Measurements from ENCODE around the gene PDE3B. TPM values are rescaled to one million over a fixed set of nuclear protein-coding genes. Genes with fewer than 3 reads are reported as not detected.
"Not testable (repeated sequence)": the region's sequence is repeated elsewhere in the genome, so short reads cannot be mapped to it uniquely, and the experiment has no call there.

Gene PDE3B
- total and polyA plus RNA-seq, 4 donors, result 2.5 to 15.1 (median 7.6) TPM

DNA sequence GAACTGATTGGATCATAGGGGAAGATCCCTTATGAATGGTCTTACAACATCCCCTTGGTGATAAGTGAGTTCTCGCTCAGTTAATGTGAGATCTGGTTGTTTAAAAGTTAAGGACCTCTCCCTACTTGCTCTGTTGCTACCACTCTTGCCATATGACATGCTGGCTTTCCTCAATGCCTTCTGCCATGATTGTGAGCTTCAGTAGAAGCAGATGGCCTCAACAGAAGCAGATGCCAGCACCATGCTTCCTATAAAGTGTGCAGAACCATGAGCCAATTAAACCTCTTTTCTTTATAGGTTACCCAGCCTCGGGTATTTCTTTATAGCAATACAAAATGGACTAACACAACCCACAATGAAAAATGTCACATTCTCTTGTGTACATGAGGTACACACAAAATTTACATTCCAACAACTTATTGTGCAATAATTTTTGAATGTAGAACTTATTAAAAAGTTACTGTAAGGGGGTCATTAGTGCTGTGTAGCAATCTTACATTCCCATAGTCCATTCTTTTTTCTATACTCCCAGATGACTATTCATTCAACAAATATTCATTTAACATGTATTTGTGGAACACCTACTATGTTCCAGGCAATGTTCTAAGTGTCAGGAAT is 238.1 kb downstream of the PDE3B start:
- DNase-seq, result no peak

DNA sequence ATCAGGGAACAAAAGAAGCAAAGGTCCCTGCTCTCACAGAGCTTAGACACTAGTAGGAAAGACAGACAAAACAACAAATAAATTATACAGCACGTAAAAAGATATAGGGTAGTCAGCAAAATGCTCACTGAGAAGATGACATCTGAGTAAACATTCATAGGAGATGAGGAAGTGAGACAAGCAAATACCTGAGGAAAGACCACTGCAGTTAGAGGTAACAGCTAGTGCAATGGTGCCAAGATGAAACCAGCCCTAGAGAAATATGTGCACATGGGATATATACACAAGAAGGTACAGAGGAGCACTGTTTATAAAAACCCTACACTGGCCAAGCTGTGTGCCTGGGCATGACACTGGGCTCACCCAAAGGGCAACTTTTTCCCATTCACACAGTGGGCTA is 238.6 kb downstream of the PDE3B start:
- Histone ChIP-seq H3K4me3 (ENCODE audit: low read length in 2 of 2) (no peak overlapping the region), H3K36me3 (ENCODE audit: control insufficient read depth in 1 of 2, insufficient read depth in 2 of 2, low read length in 1 of 2) (peaks cover 0 to 5% of the 10 kb centered on the region in 2 donors), H3K9me3 (ENCODE audit: control insufficient read depth, low read length) (no peaks in the 10 kb centered on the region), H3K4me1 (ENCODE audit: control insufficient read depth in 1 of 2, insufficient read depth in 2 of 2, low read length in 2 of 2) (peaks cover 0 to 2% of the 10 kb centered on the region in 2 donors), H3K27ac (ENCODE audit: low read depth in 1 of 2, low read length in 2 of 2) (no peak overlapping the region), H3K27me3 (ENCODE audit: control insufficient read depth in 1 of 2, insufficient read depth in 2 of 2, low read length in 1 of 2) (no peaks in the 10 kb centered on the region)
- ATAC-seq (ENCODE audit: low FRiP score), result no peak
- WGBS, 2 donors, result 91 to 92% methylated on average over 1 of the region's 1 CpG
- no peak for DNase-seq
- intact Hi-C loops (cut with DNase I), result no loop called here

More for the DNA sequence above, 238.1 kb downstream of the PDE3B start:
- Histone ChIP-seq H3K4me1 (ENCODE audit: control insufficient read depth in 1 of 2, insufficient read depth in 2 of 2, low read length in 2 of 2) (no peaks in the 10 kb centered on the region), H3K9me3 (ENCODE audit: control insufficient read depth, low read length) (no peaks in the 10 kb centered on the region), H3K4me3 (ENCODE audit: low read length in 2 of 2) (no peak overlapping the region), H3K36me3 (ENCODE audit: control insufficient read depth in 1 of 2, insufficient read depth in 2 of 2, low read length in 1 of 2) (peaks cover 0 to 5% of the 10 kb centered on the region in 2 donors), H3K27me3 (ENCODE audit: control insufficient read depth in 1 of 2, insufficient read depth in 2 of 2, low read length in 1 of 2) (no peaks in the 10 kb centered on the region), H3K27ac (ENCODE audit: low read depth in 1 of 2, low read length in 2 of 2) (no peak overlapping the region)
- intact Hi-C loops (cut with DNase I), result no loop called here
- ATAC-seq (ENCODE audit: low FRiP score), result no peak
- WGBS, 2 donors, result 89 to 90% methylated on average over 2 of the region's 2 CpGs

DNA sequence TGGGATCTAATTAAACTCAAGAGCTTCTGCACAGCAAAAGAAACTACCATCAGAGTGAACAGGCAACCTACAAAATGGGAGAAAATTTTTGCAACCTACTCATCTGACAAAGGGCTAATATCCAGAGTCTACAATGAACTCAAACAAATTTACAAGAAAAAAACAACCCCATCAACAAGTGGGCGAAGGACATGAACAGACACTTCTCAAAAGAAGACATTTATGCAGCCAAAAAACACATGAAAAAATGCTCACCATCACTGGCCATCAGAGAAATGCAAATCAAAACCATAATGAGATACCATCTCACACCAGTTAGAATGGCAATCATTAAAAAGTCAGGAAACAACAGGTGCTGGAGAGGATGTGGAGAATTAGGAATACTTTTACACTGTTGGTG is 240.1 kb downstream of the PDE3B start:
- ATAC-seq (ENCODE audit: low FRiP score); intact Hi-C loops (cut with DNase I): not testable (repeated sequence)
- WGBS, 2 donors, result 71 to 100% methylated on average over 1 of the region's 1 CpG

DNA sequence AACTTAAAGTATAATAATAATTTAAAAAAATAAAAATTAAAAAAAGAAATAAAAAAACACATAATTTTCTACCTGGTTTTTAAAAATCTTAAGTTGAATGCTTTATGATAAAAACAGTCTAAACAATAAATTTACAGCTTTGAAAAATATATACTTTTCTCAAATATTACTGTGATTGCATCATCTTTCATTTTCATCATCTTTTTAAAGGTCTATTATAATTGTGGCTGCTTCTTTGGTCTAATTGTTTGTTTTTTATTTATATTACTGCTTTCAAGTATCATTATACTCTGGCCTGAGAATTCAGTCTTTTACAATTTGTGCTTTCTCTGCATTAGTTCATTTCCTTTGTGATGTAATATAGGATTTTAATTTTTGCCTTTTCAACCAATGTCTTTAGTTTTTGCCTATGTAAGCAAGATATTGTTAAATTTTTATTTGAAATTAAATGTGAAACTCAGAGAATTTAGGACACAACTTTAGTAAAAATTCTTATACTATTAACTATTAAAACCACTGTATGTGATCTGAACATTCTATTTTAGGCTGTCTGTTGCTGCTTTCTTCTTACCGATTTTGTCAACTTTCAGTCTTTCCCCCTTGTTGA is 241.2 kb downstream of the PDE3B start:
- Histone ChIP-seq H3K4me1 (ENCODE audit: control insufficient read depth in 1 of 2, insufficient read depth in 2 of 2, low read length in 2 of 2) (peaks cover 0 to 3% of the 10 kb centered on the region in 2 donors), H3K27me3 (ENCODE audit: control insufficient read depth in 1 of 2, insufficient read depth in 2 of 2, low read length in 1 of 2) (no peaks in the 10 kb centered on the region), H3K4me3 (ENCODE audit: low read length in 2 of 2) (no peak overlapping the region), H3K36me3 (ENCODE audit: control insufficient read depth in 1 of 2, insufficient read depth in 2 of 2, low read length in 1 of 2) (peaks cover 0 to 3% of the 10 kb centered on the region in 2 donors), H3K9me3 (ENCODE audit: control insufficient read depth, low read length) (no peaks in the 10 kb centered on the region), H3K27ac (ENCODE audit: low read depth in 1 of 2, low read length in 2 of 2) (no peak overlapping the region)
- WGBS, 2 donors, result 88 to 89% methylated on average over 1 of the region's 1 CpG
- DNase-seq (no peak), ATAC-seq (ENCODE audit: low FRiP score) (no peak)
- intact Hi-C loops (cut with DNase I), result no loop called here

More for the DNA sequence above, 240.1 kb downstream of the PDE3B start:
- not testable (repeated sequence) for H3K27ac ChIP-seq (ENCODE audit: low read depth in 1 of 2, low read length in 2 of 2); H3K4me3 ChIP-seq (ENCODE audit: low read length in 2 of 2); H3K27me3 ChIP-seq (ENCODE audit: control insufficient read depth in 1 of 2, insufficient read depth in 2 of 2, low read length in 1 of 2); H3K36me3 ChIP-seq (ENCODE audit: control insufficient read depth in 1 of 2, insufficient read depth in 2 of 2, low read length in 1 of 2); H3K9me3 ChIP-seq (ENCODE audit: control insufficient read depth, low read length); H3K4me1 ChIP-seq (ENCODE audit: control insufficient read depth in 1 of 2, insufficient read depth in 2 of 2, low read length in 2 of 2); DNase-seq

DNA sequence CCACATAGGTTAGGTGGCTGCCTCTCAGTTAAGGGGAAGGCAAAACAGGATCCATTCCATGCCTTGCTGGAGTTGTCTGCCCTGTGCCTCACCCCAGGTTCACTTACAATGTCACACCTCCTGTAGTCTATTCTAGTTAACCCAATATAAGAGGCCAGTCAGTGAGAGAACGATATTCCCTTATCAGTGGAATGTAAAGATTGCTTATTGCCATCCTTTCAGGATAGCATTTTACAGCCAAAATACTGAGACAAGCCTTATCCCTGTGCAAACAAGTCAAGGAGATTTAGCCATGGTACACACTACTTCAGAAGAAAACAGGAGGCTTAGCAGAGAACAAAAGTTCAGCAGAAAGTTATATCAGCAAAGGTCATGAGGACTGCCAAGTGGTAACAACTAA is 242.9 kb downstream of the PDE3B start:
- no peak overlapping the region for H3K4me3 ChIP-seq (ENCODE audit: low read length in 2 of 2)
- ATAC-seq (ENCODE audit: low FRiP score), result no peak
- H3K27ac ChIP-seq (ENCODE audit: low read depth in 1 of 2, low read length in 2 of 2), result no peak overlapping the region
- intact Hi-C loops (cut with DNase I), result no loop called here
- H3K36me3 ChIP-seq (ENCODE audit: control insufficient read depth in 1 of 2, insufficient read depth in 2 of 2, low read length in 1 of 2), result peaks cover 0 to 2% of the 10 kb centered on the region in 2 donors
- no peak for DNase-seq
- 4 to 11% methylated on average over 1 of the region's 1 CpG for WGBS, 2 donors
- no peaks in the 10 kb centered on the region for H3K27me3 ChIP-seq (ENCODE audit: control insufficient read depth in 1 of 2, insufficient read depth in 2 of 2, low read length in 1 of 2)
- peaks cover 0 to 3% of the 10 kb centered on the region in 2 donors for H3K4me1 ChIP-seq (ENCODE audit: control insufficient read depth in 1 of 2, insufficient read depth in 2 of 2, low read length in 2 of 2)
- no peaks in the 10 kb centered on the region for H3K9me3 ChIP-seq (ENCODE audit: control insufficient read depth, low read length)

DNA sequence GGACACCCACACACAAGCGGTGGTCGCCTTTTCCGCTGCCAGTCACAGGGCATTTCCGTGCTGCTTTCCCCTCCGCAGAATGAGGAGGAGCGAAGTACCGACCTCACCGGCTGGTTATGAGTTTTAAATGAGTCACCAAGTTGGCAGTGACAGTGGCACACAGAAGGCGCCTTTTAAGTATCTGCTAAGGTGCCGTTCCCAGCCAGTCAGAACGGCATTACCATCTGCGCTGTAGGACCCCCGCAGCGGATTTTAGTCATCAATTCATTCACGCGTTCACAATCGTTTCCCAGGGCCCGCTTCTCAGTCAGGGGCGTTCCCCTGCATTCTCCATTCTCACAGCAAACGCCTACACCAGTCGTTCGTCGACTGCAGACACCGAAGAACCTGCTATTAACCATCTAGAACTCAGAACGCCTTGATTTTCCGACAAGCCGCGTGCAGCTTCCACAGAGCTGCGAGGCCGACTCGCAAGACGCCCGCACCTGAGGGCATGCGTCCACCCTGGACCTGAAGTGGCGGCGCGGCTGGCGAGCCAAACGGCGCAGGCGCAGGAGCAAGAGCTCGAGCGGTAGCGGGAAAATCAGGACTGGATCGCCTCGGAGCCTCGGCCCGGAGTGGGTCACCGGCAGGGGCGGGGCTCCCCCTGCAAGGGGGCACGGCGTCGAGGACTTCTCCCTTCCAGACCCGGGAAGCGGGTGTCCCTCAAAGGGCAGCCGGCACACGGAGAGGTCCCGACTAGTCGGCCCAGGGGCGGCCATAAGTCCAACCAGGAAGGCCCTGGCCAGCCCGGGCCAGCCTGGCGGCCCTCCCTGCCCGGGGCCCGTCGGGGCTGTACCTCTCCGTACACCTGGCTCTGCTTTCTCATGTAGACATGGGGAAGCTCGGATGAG is 247.8 kb downstream of the PDE3B start:
- 0% methylated on average over 67 of the region's 67 CpGs for WGBS, 2 donors
- Histone ChIP-seq H3K27me3 (ENCODE audit: control insufficient read depth in 1 of 2, insufficient read depth in 2 of 2, low read length in 1 of 2) (no peaks in the 10 kb centered on the region), H3K27ac (ENCODE audit: low read depth in 1 of 2, low read length in 2 of 2) (peak overlapping the region; percentile 76 to 79), H3K9me3 (ENCODE audit: control insufficient read depth, low read length) (no peaks in the 10 kb centered on the region), H3K4me3 (ENCODE audit: low read length in 2 of 2) (peak overlapping the region; percentile 73 to 93), H3K4me1 (ENCODE audit: control insufficient read depth in 1 of 2, insufficient read depth in 2 of 2, low read length in 2 of 2) (peaks cover 0 to 3% of the 10 kb centered on the region in 2 donors), H3K36me3 (ENCODE audit: control insufficient read depth in 1 of 2, insufficient read depth in 2 of 2, low read length in 1 of 2) (no peaks in the 10 kb centered on the region)
- peak; percentile 92 to 96 for DNase-seq
- intact Hi-C loops (cut with DNase I), result loop anchor here (1.0 to 10.0 kb wide), 5 partner anchors 249 to 597 kb away; partner anchors contain the start of genes PDE3B (in 2 of the 2) and PSMA1 (in 2 of the 2)
- peak; percentile 95 for ATAC-seq (ENCODE audit: low FRiP score)

DNA sequence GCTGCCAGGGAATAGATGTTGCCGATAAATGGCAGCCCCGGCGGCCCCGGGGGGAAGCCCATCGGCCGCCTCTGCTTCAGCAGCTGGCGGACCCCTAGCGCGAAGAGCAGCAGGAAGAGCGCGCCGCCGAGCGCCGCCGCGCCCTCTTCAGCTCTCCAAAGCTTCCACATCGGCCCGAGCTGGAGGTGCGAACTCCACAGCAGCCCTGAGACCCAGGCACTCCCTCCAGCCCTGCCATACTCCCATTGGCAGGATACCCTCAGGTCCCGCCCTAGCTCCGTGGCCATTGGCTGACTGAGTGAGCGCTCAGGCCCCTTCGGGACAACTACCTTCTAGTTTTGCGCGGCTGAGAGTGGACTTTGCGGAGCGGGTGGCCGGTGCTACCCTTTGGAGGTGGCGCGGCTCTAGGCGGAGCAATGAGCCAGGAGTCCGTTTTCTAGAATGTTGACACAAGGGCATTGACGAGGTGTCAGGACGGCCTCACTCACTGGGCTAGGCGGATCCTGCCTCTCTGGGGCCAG is 248.5 kb downstream of the PDE3B start, which contains the start of gene CYP2R1:
Gene CYP2R1, minus strand, starts transcription at position 196 of the 521 bp plus-strand sequence. Its CDS starts 26 bp downstream, at position 170.
- Histone ChIP-seq H3K9me3 (ENCODE audit: control insufficient read depth, low read length) (no peaks in the 10 kb centered on the region), H3K4me1 (ENCODE audit: control insufficient read depth in 1 of 2, insufficient read depth in 2 of 2, low read length in 2 of 2) (peaks cover 0 to 2% of the 10 kb centered on the region in 2 donors), H3K36me3 (ENCODE audit: control insufficient read depth in 1 of 2, insufficient read depth in 2 of 2, low read length in 1 of 2) (no peaks in the 10 kb centered on the region), H3K27ac (ENCODE audit: low read depth in 1 of 2, low read length in 2 of 2) (peak within 1 kb of the TSS; percentile 76 to 79), H3K4me3 (ENCODE audit: low read length in 2 of 2) (peak within 1 kb of the TSS; percentile 73 to 93), H3K27me3 (ENCODE audit: control insufficient read depth in 1 of 2, insufficient read depth in 2 of 2, low read length in 1 of 2) (no peaks in the 10 kb centered on the region)
- 0 to 1% methylated on average over 36 of the region's 36 CpGs for WGBS, 2 donors
- intact Hi-C loops (cut with DNase I), result loop anchor here (5.0 to 10.0 kb wide), 4 partner anchors 250 to 597 kb away; partner anchors contain the start of genes PDE3B (in 2 of the 2) and PSMA1 (in 1 of the 2)
- ATAC-seq (ENCODE audit: low FRiP score) (peak; percentile 98), DNase-seq (peak; percentile 97)

DNA sequence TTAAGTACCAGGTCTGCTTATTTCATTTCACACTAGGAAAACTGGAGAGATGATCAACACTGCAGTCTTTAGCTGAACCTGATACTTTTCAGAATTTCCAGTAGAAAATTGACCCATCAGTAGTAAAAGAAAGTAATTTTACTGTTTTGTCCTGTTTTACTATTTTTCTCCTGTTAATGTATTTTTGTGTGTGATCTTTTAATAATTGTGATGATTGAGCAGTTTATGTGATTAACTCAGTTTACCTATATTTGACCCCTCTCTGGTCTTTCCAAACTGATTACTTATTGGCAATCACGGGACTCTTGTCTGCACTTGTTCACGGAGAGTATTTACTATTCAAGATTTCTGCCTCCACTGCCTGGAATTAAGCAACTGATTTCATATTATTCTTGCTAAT is 249.0 kb downstream of the PDE3B start:
- Histone ChIP-seq H3K27me3 (ENCODE audit: control insufficient read depth in 1 of 2, insufficient read depth in 2 of 2, low read length in 1 of 2) (no peaks in the 10 kb centered on the region), H3K36me3 (ENCODE audit: control insufficient read depth in 1 of 2, insufficient read depth in 2 of 2, low read length in 1 of 2) (no peaks in the 10 kb centered on the region), H3K9me3 (ENCODE audit: control insufficient read depth, low read length) (no peaks in the 10 kb centered on the region), H3K4me3 (ENCODE audit: low read length in 2 of 2) (peak overlapping the region in 1 of 2 donors; percentile 5), H3K27ac (ENCODE audit: low read depth in 1 of 2, low read length in 2 of 2) (no peak overlapping the region), H3K4me1 (ENCODE audit: control insufficient read depth in 1 of 2, insufficient read depth in 2 of 2, low read length in 2 of 2) (peaks cover 0 to 2% of the 10 kb centered on the region in 2 donors)
- 91 to 93% methylated on average over 2 of the region's 2 CpGs for WGBS, 2 donors
- intact Hi-C loops (cut with DNase I), result loop anchor here (5.0 to 10.0 kb wide), 4 partner anchors 250 to 598 kb away; partner anchors contain the start of genes PDE3B (in 2 of the 2) and PSMA1 (in 1 of the 2)
- DNase-seq, result no peak
- no peak for ATAC-seq (ENCODE audit: low FRiP score)

Data from aorta (tissue), 5 donors.